GM12874 (cell line): ENCODE data around the gene CARD19.

Experiments used
- CTCF ChIP-seq: IDR thresholded peaks from 2 replicates; pipeline ENCODE4 v1.5.1; 2011; ENCODE audit warnings: low read depth, mild to moderate bottlenecking, control low read depth, low read length, moderate library complexity; ENCODE audit not compliant: insufficient read depth

Gene CARD19

GRCh38 chr9:93053781-93054331, 42.2 kb upstream of the CARD19 start:
- TF ChIP-seq CTCF = no peak

- TF ChIP-seq CTCF = no peak
Observed at GRCh38 chr9:93054758-93055704, 41.0 kb upstream of the CARD19 start.

- TF ChIP-seq CTCF = no peak
Observed at GRCh38 chr9:93057042-93057702, 38.8 kb upstream of the CARD19 start.

- TF ChIP-seq CTCF = no peak
Observed at GRCh38 chr9:93057703-93058354, 38.2 kb upstream of the CARD19 start.

GRCh38 chr9:93058355-93059010, 37.5 kb upstream of the CARD19 start, which contains the start of gene SUSD3:
Gene SUSD3 (plus strand): TSS chr9:93058701. CDS start chr9:93058743, 42 bp downstream.
- no peak for TF ChIP-seq CTCF

GRCh38 chr9:93059011-93059714, 36.9 kb upstream of the CARD19 start:
- TF ChIP-seq CTCF = no peak
